Left cardiac atrium (tissue), 4 donors: ENCODE data around the gene KAZN. TPM values are rescaled to one million over a fixed set of nuclear protein-coding genes. Genes with fewer than 3 reads are reported as not detected.

Source experiments
- ATAC-seq, 2 donors: fragments of 200-7000 bp; cut with Tn5 transposase; one replicate each; pipeline ENCODE4 v1.9.1; 2020; ENCODE audit warnings: mild to moderate bottlenecking in 2 of 2, moderate library complexity in 2 of 2
- DNase-seq: peaks from one replicate; pipeline ENCODE4 v3.0.0-alpha.2; 2020
- intact Hi-C, 2 donors: fragments of 100-400 bp; cut with DNase I; formaldehyde crosslinking; loops; one replicate each; pipeline versions ENCODE4 v1.14.1 to v1.15.1; 2022 to 2023
- total RNA-seq, 2 donors: library from RNA; stranded (reverse); fragmentation: NEBNext Ultra II Directional; extraction: Animal tissue kit (Norgen Biotek cat#: 25700); gene quantifications; one replicate each; pipeline ENCODE4 v1.2.1, GENCODE V29; 2021
- donor health status: DM: no; HTN: yes; CAD: no.
- donor health status: DM: no; HTN: yes; CAD: no; lungs with severe emphysema.
- donor health status: DM: yes; HTN: yes; CAD: no.
- donor health status: Dilated cardiomyopathy.

Gene KAZN
- total RNA-seq, 2 donors from 2014 or later = 12.6 to 15.7 TPM

DNA sequence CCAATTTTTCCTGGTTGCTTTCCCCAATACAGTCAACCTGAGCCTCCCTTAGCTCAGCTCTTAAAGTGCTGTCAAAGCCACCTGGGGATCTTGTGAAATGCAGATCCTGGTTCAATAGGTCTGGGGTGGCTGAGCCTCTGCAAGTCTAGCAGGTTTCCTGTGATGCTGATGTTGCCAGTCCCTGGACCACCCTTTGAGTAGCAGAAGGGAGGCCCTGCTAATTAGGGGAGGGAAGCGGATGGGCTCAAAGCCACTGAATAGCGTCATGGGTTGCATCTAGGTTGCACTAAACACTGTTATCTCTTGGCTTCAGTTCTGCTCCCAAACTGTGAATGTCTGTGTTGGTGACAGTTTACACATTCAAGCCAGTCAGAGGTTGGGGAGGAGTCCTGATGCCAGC is 127.2 kb downstream of the KAZN start:
- intact Hi-C loops = no loop called here
- ATAC-seq (peak in 1 of 2 donors; percentile 38), DNase-seq (no peak)

DNA sequence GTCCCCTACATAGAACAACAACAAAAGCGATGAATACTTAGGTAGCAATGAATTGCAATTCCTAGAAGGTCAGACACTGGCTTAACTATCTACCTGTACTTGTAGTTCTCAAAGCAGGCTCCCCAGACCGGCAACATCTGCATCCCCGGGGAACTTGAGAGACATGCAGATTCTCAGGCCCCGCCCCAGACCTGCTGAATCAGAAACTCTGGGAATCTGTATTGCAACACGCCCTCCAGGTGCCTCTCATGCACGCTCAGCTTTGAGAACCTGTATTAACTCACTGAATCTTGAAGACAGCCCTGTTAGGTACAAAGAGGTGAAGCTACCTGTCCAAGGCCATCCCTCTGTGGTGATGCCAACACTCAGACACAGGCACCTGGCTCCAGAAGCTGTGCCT is 128.1 kb downstream of the KAZN start:
- intact Hi-C loops = no loop called here
- ATAC-seq (no peak), DNase-seq (no peak)

DNA sequence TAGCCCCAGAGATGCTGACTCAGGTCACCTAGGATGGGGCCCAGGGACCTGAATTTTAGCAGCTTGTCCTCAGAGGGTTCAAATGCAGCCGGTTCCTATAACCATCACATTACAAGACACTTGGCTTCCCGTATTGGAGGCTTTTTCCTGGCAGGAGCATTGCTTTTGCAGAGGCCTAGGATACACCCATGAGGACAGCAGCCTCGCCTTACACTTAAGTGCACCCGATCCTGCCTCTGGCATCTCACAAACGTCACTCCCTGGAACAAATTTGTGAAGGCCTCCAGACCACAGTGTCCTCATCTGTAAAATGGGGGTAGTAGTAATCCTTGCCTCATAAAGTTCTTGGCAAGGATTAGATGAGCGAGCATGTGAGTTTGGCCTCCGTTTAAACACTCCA is 130.0 kb downstream of the KAZN start:
- ATAC-seq (no peak), DNase-seq (no peak)
- intact Hi-C loops = no loop called here

GRCh38 chr1:14732728-14733047 is 134.2 kb downstream of the KAZN start:
- ATAC-seq (no peak), DNase-seq (no peak)
- intact Hi-C loops = loop anchor here (5.0 to 10.0 kb wide), 2 partner anchors 618 to 620 kb away; no protein-coding TSS in a partner anchor

- ATAC-seq = peak in 1 of 2 donors; percentile 47
- intact Hi-C loops = loop anchor here (5.0 to 10.0 kb wide), 2 partner anchors 618 to 621 kb away; no protein-coding TSS in a partner anchor
- DNase-seq = no peak
These were observed 134.7 kb downstream of the KAZN start for GRCh38 chr1:14733048-14733778.

DNA sequence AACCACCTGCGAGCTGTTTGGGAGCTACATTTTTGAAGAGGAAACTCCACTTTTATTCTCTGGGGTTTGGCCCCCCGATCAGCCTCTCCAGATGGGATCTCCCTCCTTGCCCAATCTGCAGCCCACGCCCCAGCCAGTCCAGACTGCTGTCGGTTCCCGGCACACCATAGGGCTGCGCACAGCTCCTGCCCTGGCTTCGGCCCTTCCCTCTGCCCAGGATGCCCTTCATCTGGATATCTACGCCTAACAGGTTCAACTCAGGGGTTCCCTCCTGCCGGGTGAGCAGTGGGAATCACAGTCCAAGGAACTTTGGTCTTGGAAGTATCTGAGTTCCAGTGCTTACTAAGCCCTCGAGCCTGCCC is 135.3 kb downstream of the KAZN start:
- intact Hi-C loops = loop anchor here (5.0 to 10.0 kb wide), 2 partner anchors 619 to 621 kb away; no protein-coding TSS in a partner anchor
- DNase-seq (no peak), ATAC-seq (no peak)

GRCh38 chr1:14735841-14736240 is 137.4 kb downstream of the KAZN start:
- ATAC-seq = no peak
- intact Hi-C loops = loop anchor here in 1 of 2 donors (10.0 kb wide), 1 partner anchor 621 kb away; no protein-coding TSS in a partner anchor

DNA sequence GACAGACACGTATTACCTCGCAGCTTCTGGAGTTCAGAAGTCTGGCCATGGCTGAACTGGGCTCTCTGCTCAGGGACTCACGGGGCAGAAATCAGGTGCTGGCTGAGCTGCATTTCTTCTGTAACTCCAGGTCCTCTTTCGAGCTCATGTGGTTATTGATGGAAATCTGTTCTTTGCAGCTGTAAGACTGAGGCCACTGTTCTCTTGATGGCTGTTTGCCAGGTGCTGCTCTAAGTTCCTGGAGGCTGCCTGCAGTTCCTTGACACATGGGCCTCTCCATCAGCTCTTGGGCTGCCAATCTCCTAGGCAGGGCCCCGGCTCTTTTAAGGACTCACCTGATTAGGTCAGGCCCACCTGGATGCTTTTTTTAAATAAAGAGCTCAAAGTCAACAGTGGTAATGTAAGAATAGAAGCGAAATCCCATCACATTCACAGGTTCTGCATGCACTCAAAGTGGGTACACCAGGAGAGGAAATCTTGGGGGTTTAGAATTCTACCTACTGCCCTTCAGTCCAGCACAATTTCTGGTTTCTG is 139.1 kb downstream of the KAZN start:
- ATAC-seq (no peak), DNase-seq (no peak)
- intact Hi-C loops = loop anchor here in 1 of 2 donors (10.0 kb wide), 1 partner anchor 623 kb away; no protein-coding TSS in a partner anchor

More at GRCh38 chr1:14735841-14736240, 137.4 kb downstream of the KAZN start:
- DNase-seq = no peak

- DNase-seq = no peak
- no peak for ATAC-seq
- intact Hi-C loops = loop anchor here in 1 of 2 donors (10.0 kb wide), 1 partner anchor 623 kb away; no protein-coding TSS in a partner anchor
These were observed 139.8 kb downstream of the KAZN start for GRCh38 chr1:14738235-14738634.

GRCh38 chr1:14738647-14739046 is 140.2 kb downstream of the KAZN start:
- no peak for ATAC-seq
- intact Hi-C loops = loop anchor here in 1 of 2 donors (10.0 kb wide), 1 partner anchor 624 kb away; no protein-coding TSS in a partner anchor
- no peak for DNase-seq

DNA sequence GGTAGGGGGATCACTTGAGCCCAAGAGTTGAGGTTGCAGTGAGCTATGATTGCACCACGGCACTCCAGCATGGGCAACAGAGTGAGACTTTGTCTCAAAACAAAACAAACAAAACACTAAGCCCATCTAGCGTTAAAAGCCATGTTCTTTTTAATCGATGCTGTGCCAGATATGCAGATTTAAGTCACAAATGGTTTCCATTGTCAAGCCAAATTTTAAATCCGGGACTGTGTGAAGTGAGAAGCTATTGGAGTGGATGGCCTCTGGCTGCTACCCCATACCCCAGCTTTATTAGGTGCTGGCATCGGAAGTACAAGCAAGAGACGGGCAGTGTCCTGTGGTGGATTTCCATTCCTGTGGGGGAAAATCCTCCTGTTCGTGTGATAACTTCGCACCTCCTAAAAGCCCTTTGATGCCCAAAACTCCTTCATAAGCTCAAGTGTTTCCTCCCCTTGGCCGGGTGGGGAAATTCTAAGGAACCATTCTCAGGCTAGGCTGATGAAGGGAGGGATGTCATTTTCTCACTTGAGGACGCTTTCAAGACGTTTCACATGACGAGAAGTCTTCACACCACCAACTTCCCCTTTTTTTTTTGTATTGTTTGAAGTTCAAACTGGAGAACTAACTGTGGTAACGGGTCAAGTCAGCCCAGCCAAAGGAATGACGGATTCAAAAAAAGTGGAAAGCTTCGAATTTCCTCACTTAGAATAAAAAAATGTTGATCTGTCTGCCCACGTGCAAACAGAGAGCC is 140.8 kb downstream of the KAZN start:
- no peak for DNase-seq
- intact Hi-C loops = loop anchor here in 1 of 2 donors (10.0 kb wide), 1 partner anchor 624 kb away; no protein-coding TSS in a partner anchor
- no peak for ATAC-seq

- DNase-seq (no peak), ATAC-seq (no peak)
- intact Hi-C loops = no loop called here
These were observed 141.5 kb downstream of the KAZN start for GRCh38 chr1:14740016-14740415.

- intact Hi-C loops = no loop called here
- no peak for ATAC-seq
- no peak for DNase-seq
These were observed 142.6 kb downstream of the KAZN start for GRCh38 chr1:14741082-14741481.

DNA sequence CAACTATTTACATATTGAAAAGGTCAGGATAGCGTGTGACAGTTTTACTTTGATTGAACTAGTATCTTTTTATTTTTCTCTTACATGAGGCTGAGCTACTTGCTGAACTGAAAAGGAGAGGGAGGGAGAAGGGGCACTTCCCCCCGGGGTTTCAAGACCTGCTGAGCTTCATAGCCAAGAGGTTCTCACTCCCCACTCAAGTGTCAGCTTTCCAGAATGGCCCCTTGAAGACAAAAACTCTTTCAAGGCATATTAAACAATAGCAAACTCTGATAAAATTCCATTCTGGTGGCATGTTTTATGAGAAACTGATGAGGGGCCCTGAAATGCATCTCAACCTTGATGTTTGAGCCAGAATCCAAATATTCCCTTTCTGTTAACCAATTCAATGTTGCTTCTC is 143.0 kb downstream of the KAZN start:
- intact Hi-C loops = no loop called here
- DNase-seq (no peak), ATAC-seq (no peak)

DNA sequence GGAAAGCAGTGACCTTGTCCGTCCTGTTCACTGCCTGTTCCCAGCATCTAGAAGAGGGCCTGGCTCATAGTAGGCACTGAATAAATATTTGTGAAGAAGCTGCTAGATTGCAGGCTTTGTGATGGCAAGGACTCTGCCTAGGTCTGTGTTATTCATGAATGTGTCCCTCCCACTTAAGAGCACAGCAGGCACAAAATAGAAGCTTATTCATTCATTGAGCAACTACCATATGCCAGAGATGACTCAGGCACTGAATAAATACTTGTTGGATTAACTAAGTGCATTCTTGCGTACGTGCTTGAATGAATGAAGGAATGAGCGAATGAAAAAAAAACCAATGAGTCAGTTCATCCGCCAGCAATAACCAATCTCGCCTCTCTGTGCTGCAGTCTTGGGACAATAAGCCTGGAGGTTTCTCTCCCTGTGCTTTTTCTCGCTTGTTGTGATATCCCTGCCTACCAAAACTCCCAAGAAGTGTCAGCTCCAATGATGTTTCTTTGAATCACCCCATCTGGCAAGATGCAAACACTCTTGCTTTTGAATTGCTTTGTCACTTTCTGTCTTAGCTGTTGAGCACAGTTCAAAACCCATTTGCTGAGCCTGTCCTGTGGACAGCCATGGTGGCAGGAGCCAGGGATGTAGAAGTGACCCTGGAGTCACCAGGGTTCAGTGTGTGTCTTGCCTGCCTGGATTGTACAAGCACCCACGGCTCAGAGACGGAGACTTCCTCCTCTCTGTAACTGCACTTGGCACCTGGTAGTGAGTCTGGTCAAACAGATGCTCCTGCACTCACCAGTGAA is 143.9 kb downstream of the KAZN start:
- ATAC-seq = peak in 1 of 2 donors; percentile 88
- intact Hi-C loops = no loop called here
- DNase-seq = no peak

DNA sequence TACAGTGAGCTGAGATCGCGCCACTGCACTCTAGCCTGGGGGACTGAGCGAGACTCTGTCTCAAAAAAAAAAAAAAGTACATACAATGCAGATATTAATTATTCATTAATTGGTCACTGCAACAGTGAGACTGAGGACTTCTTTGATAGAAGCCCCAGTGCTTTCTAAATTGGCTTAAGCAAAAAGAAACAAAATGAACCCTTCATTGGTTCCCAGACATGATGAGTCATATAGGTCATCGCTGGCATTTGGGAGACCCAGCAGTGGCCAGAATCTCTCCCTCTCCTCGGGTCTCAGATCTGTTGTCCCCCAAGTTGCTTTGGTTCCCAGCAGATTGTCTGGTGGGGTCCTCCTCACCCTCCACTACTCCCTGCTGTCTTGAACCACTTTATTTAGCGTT is 144.9 kb downstream of the KAZN start:
- no peak for DNase-seq
- intact Hi-C loops = no loop called here
- ATAC-seq = no peak

DNA sequence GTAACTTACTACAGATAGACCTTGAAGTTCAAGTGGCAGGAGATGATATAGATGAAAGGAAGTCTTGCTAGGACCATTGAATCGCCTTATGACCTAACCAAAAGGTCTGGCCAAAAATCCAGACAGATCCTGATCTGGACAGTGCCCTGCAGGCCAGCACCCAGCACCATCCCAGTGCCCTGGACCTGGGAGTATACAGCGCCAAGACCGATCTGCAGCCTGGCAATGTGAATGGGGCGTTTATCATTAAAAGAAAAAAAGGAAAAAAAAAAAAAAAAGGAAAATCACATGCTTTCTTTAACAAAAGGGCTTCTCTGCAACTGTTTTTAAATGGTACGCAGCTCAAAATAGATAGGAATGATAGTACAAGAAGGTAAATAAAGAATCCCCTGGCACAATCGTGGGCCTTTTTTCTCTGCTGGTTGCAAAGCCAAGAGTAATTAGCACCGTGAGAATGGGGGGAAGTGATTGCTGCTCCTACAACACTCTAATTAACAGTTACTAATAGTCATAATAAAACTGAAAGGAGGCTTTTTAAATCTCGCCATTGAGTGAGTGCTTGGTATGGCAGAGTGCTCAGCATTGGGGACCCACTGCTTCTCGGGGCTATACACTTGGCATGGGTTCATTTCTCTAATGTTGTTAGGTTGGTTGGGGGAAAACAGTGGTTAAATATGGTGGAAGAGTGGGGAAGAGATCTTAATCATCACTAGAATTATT is 146.7 kb downstream of the KAZN start:
- intact Hi-C loops = no loop called here
- no peak for DNase-seq
- no peak for ATAC-seq

DNA sequence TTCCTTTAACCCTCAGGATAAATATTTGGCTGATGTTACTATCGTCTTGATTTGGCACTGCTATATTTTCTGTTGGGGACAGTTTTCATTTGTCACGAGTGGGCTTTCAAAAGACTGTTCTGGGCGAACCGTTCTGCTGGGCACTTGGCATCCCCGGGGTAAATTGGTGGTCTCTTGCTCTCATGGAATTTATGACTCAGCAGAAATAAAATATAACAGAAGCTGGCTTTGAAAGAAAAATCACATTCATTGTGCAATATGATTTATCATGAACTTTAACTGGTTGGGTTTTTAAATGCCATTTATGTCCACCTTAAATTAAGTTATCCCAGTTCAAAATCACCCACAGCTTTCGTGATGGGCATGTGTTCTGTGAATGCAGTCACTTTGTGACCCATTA is 147.3 kb downstream of the KAZN start:
- ATAC-seq (no peak), DNase-seq (no peak)
- intact Hi-C loops = no loop called here

DNA sequence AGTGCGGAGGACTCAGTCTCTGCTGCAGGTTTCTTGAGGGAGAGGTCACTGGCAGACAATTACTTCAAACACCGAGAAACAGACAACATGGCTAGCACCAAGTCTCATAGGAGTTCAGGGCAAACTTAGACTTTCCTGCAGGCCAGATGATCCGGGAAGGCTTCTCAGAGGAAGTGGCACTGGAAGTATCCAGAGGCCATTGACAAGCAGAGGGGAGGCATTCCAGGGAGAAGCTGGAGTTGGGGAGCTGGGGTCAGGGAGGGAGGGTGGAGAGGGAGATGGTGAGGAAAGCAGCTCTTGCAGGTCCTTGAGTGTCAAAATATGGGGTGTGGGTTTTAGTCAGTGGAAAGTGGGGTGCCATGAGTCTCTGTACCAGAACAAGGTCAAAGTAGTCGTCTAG is 147.9 kb downstream of the KAZN start:
- ATAC-seq (no peak), DNase-seq (no peak)
- intact Hi-C loops = no loop called here
